Neural progenitor cell (in vitro differentiated cells): Measurements from ENCODE around the gene PITPNM3.

ENCODE experiments used
- EZH2 ChIP-seq: fragments of 200-600 bp; sonication (generic); IDR thresholded peaks from 2 replicates; pipeline ENCODE4 v1.6.1; 2017; ENCODE audit warnings: antibody characterized with exemption, mild to moderate bottlenecking, moderate library complexity
- TF ChIP-seq, protein P1 (sequence below): fragments of 200-600 bp; sonication (generic); IDR thresholded peaks from 2 replicates; pipeline ENCODE4 v1.5.1; 2017; ENCODE audit warnings: antibody characterized with exemption, mild to moderate bottlenecking

DNA sequence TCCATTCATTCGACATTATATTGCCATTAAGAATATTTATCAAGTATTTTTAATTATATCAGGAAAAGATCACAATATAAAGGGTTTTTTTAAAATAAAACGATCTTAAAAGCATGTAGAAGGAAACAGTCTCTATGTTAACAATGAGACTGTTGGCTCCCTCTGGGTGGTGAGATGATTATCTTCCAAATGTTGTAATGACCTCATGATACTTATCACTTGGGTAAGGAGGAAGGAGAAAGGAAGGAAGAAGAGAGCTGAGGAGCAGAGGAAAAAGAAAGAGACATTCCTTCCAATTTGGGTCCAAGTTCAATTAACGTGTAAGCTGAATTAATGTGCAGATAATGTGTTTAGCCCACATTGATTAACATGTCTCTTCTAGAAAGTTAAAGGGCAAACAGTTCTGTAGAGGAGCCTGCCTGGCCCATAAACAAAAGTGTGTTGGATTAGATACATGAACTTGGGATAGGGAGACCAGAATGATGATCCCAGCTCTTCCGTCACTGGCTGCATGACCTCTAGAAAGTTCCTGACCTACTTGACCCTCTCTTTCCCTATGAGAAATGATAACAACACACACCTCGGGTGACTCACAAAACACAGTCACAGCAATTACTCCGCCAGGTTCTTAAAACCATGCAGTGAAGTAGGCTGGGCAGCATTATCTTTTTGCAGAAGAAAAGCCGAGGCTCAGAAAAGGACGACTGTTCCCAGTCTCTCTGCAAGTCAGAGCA, 80.1 kb downstream of the PITPNM3 start:
- TF ChIP-seq, protein P1, sequence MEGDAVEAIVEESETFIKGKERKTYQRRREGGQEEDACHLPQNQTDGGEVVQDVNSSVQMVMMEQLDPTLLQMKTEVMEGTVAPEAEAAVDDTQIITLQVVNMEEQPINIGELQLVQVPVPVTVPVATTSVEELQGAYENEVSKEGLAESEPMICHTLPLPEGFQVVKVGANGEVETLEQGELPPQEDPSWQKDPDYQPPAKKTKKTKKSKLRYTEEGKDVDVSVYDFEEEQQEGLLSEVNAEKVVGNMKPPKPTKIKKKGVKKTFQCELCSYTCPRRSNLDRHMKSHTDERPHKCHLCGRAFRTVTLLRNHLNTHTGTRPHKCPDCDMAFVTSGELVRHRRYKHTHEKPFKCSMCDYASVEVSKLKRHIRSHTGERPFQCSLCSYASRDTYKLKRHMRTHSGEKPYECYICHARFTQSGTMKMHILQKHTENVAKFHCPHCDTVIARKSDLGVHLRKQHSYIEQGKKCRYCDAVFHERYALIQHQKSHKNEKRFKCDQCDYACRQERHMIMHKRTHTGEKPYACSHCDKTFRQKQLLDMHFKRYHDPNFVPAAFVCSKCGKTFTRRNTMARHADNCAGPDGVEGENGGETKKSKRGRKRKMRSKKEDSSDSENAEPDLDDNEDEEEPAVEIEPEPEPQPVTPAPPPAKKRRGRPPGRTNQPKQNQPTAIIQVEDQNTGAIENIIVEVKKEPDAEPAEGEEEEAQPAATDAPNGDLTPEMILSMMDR: no peak
- no peak for TF ChIP-seq EZH2
